Skin of body (tissue), 2 donors: ENCODE measurements around the gene CKB. TPM values are rescaled to one million over a fixed set of nuclear protein-coding genes. Genes with fewer than 3 reads are reported as not detected.

Experiments used
- DNase-seq: peaks from one replicate; lab custom pipeline; 2025; lab: John Stamatoyannopoulos, UW
- total RNA-seq: library from RNA; depleted of rRNA; stranded (reverse); fragments of >200 nt; gene quantifications from one replicate; pipeline ENCODE4 v1.2.3, GENCODE V29; 2014

Gene CKB
- total RNA-seq, result 75.4 TPM

DNA sequence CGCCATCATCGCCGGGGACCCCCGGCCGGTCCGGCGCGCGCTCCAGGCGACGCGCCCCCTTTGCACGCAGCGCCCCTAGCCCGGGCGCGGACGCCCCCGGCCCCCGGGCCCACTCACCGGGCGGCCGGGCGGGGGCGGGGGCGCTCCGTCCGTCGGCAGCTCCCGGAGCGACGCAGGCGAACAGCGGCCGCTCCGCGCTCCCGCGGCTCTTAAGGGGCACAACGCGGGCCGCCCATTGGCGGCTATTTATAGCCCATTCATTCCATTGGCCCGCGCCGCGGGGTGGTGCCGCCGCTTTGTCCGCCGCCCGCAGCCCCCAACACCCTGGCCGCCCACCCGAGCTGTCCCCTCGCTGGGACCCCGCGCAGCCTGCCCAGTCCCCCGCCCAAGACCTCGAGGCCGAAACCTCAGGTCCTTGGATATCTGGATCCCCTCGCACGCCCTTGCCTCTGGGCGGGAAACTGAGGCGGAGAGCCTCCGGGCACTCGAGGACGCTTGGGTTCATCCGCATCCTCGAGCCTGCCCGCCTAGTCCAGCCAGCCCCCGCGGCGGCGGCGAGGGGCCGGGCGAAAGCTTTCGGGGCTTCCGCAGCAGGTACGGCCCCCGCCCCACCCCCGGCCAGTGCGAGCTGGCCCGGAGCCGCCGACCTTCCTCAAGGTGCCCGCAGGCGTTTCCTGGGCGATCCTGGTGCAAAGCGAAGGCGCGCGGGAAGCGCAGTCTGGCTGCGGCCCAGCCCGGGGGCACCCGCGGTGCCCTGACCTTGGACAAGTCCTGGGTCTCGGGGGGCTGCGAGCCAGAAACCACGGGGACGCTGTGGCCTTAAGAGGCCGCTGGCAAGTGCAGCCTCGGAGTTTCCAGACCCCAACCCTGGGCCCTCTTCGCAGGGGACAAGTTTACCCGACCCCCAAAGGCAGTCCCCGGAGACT, at the start of gene CKB:
Gene CKB, minus strand, starts transcription at position 182 of the 926 bp plus-strand sequence. CDS start 337 bp downstream, outside the sequence.
- no peak for DNase-seq

DNA sequence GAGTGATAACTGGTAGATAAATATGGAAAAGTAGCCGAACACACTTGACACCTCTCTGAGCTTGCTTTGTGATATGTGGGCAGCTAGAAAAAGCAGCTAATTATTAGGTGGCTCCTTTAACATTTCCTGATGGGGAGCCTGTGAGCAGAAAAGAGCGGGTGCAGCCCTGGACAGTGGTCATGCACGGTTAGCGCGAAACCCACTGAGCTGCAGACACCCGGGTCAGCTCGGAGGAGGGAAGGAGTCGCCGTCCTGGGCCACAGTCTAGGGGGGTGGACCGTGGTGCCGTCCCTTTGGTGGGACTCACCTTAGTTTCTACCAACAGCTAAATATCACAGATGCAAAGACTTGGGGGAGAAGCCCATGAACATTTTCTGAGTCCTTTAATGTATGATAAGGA, 46.8 kb upstream of the CKB start:
- DNase-seq, result no peak

DNA sequence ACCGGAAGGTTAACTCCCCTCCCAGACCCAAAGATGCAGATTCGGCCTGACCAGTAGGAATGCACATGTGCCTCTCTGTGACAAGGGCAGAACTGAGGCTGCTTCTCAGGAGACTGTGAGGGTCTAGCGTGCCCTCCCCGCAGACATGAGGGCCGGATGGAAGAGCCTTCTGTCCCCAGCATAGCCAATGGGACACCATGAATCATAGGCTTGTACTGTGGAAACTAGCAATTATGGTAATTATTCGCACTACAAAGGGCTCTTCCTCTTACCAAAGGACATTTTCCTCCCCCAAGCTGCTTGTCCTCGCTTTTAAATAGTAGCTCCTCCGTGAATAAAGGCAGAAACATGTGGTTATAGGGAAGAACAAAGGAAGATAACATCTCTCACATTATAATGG, 46.3 kb upstream of the CKB start:
- DNase-seq, result no peak

DNA sequence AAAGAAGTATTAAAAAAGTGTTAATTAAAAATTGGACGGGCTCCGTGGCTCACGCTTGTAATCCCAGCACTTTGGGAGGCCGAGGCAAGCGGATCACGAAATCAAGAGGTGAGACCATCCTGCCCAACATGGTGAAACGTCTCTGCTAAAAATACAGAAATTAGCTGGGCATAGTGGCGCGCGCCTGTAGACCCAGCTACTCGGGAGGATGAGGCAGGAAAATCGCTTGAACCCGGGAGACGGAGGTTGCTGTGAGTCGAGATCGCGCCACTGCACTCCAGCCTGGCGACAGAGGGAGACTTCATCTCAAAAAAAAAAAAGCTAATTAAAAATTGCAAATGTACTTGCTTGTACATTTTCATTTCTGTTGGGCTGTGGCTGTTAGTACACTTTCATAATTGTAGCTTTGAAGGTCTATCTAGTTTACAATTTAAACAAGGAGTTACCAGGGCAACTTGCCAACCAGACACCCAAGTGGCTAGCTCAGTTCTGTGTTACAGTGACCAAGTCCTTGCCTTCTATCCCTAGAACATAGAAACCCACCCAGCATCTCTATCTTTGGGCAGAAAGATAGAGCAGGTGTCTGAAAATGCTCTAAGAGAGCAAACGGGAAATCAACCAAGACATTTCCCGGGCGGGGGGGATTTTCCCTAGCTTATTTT, 41.3 kb upstream of the CKB start:
- no peak for DNase-seq

DNA sequence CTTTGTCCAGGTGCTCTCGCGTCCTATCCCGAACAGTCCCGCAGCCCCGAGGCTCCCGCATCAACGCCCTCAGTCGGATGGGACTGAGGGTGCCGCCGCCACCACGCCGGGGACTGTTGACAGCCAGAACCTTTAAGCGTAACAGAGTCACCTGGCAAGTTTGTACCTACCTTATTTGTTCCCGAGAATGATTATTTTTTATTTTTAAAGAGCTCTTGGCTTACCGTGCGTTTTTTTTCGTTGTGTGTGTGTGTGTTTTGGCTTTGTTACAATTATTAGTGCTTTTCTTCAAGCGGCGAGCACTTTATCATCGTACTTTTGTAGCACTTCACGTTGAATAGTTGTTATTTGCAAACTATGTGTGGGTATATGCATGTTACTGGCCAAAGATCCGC, 40.6 kb upstream of the CKB start:
- DNase-seq, result no peak

GRCh38 chr14:103562429-103563225, 40.0 kb upstream of the CKB start, which contains the start of the genes BAG5 and COA8:
Gene BAG5, minus strand, starts transcription at chr14:103562657. Its CDS starts 1,493 bp downstream, at chr14:103561164.
Gene COA8, plus strand, starts transcription at chr14:103562960. Its CDS starts 42 bp downstream, at chr14:103563002.
- DNase-seq, result peak; percentile 81

GRCh38 chr14:103562179-103562428, 39.5 kb upstream of the CKB start:
- DNase-seq, result no peak

- no peak for DNase-seq
These were observed 39.0 kb upstream of the CKB start for GRCh38 chr14:103561381-103562178.

DNA sequence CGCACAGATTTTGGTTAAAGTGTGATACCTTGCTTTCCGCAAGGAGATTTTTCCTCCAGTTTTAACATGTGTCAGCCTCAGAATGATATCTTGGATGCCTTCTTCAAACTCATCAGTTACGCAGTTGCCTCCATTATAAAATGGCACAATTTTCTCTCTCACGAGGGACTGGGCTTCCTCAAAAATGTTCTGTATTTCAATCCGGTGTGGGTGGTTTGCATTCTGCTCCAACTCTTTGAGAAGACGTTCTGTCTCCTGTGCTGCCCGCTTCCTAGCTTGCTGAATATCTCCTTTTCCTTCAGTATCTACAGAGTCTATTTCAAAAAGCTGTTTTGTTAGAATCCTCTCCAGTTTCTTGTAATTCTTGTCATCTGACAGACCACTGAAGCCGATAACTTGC, 38.1 kb upstream of the CKB start:
- DNase-seq, result no peak

DNA sequence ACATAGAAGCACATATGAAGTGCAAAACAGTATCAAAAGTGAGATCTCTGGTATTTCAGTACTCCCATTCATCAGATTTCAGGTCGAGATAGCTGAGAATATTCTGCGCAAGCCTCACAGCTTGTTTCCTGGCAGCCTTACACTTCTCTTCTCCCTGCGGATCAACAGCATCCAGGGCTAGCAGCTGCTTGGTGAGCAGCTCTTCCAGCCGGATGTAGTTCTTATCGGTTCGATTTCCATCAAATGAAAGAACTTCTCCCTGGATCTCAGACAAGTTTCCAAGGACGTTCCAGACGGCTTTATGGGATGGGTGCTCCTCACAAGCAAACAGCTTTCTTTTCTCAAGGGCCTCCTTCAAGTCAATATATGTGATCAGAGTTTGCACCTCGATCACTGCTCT, 37.1 kb upstream of the CKB start:
- DNase-seq, result no peak

GRCh38 chr14:103558071-103558882, 35.6 kb upstream of the CKB start:
- no peak for DNase-seq

DNA sequence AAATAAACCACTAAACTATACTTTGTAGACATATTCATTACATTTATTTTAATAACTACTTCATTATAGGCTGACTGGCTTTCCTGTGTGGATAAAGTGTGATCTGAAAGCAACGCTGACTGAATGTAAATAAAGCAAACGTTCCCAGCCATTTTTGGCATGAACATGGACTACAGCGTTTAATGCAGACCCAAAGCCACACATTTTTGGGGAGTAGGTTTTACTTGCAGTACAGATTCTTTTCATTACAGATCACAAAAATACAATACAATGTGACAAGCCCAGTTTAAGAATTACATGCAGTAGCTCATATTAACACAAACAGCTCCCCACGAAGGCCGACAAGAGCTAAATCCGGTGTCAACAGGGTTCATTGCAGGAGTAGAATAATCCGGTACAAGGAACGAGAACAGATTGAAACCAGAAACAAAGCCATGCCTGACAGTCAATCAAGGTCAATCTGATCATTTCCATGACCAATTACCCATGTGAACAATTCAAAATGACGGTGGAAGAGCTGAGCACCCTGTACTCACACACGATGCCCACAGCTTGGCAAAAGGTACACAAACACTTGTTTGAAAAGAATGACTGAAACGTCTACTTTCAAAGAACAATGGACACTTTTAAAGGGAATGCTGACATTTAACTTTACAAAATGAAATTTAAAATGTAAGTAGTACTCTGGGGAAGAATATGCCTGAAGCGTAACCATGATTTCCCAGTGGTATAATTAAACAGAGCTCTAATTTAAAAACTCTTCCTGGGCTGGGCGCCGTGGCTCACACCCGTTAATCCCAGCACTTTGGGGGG, 34.5 kb upstream of the CKB start:
- no peak for DNase-seq

- no peak for DNase-seq
These were observed 33.1 kb upstream of the CKB start for GRCh38 chr14:103555559-103556337.

DNA sequence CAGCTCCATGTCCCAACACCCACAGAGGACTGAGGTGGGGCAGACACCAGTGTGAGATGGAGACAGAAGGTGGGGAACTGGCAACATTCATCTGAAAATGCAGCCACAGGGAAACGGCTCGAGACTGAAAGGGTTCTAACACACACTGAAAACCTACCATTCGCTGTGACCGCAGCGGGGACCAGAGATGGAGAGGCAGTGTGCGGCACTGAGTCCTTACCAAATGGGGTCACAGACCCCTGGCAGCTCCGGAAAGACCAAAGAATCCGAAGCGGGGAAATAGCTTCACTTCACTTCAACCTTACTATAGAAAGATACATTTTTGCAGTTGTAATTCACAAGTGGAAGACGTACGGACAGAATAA, 30.2 kb upstream of the CKB start:
- DNase-seq, result no peak

DNA sequence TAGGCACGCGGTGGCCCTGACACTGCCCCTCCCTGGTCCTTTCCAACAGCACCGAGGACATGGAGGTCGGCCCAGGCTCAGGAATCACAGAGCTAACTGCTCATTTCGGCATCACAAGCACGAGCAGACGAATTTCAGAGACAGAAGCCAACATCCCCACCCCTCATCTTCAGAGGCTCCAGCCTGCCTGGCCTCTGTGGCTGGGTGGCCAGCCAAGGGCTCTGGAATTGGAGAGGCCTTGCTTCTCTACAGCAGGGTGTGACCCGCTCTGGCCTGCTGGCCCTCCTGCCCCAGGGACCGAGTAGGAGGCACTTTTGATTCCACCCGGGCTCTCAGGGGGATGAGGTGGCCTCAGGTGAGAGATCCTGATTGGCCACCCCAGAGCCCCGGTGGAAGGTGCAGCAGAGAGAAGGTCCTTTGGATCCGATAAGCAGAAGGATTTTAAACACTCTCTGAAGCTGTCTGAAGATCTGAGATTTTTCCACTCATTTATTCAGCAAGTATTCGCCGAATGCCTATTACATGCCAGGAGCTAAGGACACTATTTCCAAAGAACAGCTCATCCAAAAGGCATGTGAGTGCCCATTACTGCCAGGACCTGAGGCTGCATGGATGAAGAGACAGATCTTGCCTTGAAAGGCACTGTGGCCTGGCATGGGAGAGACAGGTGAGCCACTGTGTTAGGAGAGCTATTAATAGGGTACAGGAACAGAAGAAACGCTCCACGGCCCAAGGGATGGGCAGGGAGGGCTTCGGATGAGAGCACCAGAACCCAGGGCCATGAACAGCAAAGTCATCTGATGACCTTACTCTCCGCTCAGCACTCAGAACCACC, 29.6 kb upstream of the CKB start:
- DNase-seq, result no peak

GRCh38 chr14:103551338-103551762, 28.7 kb upstream of the CKB start:
- no peak for DNase-seq

- no peak for DNase-seq
These were observed 28.1 kb upstream of the CKB start for GRCh38 chr14:103550451-103551337.
